Measurements from ENCODE around the gene ARHGDIA.

- TF ChIP-seq L3MBTL2 (conservative IDR thresholded peaks at IDR 0.05) (no peak), SP1 (IDR thresholded peaks at IDR 0.05) (no peak), TARDBP (IDR thresholded peaks at IDR 0.05) (no peak), LEF1 (IDR thresholded peaks at IDR 0.05; ENCODE audit: borderline replicate concordance) (no peak), FOXA1 (IDR thresholded peaks at IDR 0.05) (no peak)
Observed at GRCh38 chr17:81866440-81867169, 4.5 kb downstream of the ARHGDIA start.

All from HEK293T (cell line).